Measurements from ENCODE around the gene WDR3.

DNA sequence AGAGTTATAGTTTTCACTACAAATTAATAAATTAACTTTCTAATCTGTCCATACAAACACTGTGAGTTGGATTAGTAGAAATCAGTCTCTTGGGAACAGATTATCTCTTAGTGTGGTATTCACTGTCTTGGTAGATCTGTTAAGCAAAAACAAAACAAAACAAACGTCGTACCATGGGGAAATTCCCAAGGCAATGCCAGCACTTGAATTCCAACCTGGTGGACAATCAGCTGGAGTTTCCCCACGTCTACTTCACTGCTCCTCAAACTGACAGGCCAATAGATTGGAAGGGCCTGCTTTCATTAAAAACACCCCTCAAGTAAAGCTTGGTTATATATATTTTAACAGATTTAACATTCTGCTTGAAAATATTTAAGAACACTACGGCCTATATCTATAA is 32.0 kb upstream of the WDR3 start:
- TF ChIP-seq, protein P1, sequence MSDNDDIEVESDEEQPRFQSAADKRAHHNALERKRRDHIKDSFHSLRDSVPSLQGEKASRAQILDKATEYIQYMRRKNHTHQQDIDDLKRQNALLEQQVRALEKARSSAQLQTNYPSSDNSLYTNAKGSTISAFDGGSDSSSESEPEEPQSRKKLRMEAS (IDR thresholded peaks at IDR 0.05; ENCODE audit: low read depth, low read length): no peak
- TF ChIP-seq, protein P2, sequence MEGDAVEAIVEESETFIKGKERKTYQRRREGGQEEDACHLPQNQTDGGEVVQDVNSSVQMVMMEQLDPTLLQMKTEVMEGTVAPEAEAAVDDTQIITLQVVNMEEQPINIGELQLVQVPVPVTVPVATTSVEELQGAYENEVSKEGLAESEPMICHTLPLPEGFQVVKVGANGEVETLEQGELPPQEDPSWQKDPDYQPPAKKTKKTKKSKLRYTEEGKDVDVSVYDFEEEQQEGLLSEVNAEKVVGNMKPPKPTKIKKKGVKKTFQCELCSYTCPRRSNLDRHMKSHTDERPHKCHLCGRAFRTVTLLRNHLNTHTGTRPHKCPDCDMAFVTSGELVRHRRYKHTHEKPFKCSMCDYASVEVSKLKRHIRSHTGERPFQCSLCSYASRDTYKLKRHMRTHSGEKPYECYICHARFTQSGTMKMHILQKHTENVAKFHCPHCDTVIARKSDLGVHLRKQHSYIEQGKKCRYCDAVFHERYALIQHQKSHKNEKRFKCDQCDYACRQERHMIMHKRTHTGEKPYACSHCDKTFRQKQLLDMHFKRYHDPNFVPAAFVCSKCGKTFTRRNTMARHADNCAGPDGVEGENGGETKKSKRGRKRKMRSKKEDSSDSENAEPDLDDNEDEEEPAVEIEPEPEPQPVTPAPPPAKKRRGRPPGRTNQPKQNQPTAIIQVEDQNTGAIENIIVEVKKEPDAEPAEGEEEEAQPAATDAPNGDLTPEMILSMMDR (IDR thresholded peaks at IDR 0.05; ENCODE audit: low read depth, low read length): no peak
